B cell (primary cell): ENCODE data around the gene CHD5. TPM values are rescaled to one million over a fixed set of nuclear protein-coding genes. Genes with fewer than 3 reads are reported as not detected.

ENCODE experiments used
- ATAC-seq: fragments of 200-7000 bp; cut with Tn5 transposase; one replicate; pipeline ENCODE4 v1.10.0; 2021; ENCODE audit warnings: low read depth, mild to moderate bottlenecking, moderate number of reproducible peaks, moderate library complexity
- CTCF ChIA-PET: fragments of 350-600 bp; sonication (Branson Sonifier 250); formaldehyde crosslinking; loops from one replicate; lab custom pipeline; 2021; ENCODE audit warnings: antibody characterized with exemption, inconsistent platforms; lab: Charles Lee
- POLR2A ChIA-PET: fragments of 350-600 bp; sonication (Branson Sonifier 250); formaldehyde crosslinking; loops from one replicate; lab custom pipeline; 2021; ENCODE audit warnings: antibody characterized with exemption; lab: Charles Lee
- DNase-seq: peaks from one replicate; pipeline ENCODE4 v3.0.0; 2013
- H2AFZ ChIP-seq: 2 replicates; pipeline ENCODE4 v1.6.1; 2012; ENCODE audit warnings: mild to moderate bottlenecking, low read depth, low read length; ENCODE audit not compliant: insufficient read depth, poor library complexity, severe bottlenecking
- H3K27ac ChIP-seq, 2 donors: 1 replicate in 1 of 2; 2 replicates in 1 of 2; pipeline ENCODE4 v1.5.1; 2012 to 2013; ENCODE audit warnings: low read length in 2 of 2, mild to moderate bottlenecking in 2 of 2, moderate library complexity in 1 of 2
- H3K27me3 ChIP-seq, 4 experiments: fragments of 200-600 bp in 1 of 4; sonication (generic) in 1 of 4; replicated peaks in 1 of 4; 1 replicate in 2 of 4; 2 replicates in 2 of 4; pipeline versions ENCODE4 v1.6.1 to v1.7.0; 2013 to 2016; ENCODE audit warnings: low read length in 3 of 4, mild to moderate bottlenecking in 2 of 4, mixed read lengths in 1 of 4, moderate library complexity in 1 of 4; ENCODE audit not compliant: insufficient read depth in 4 of 4, control insufficient read depth in 3 of 4; ENCODE audit errors: control extremely low read depth in 1 of 4
- H3K36me3 ChIP-seq, 2 experiments: replicated peaks in 1 of 2; 1 replicate in 1 of 2; 2 replicates in 1 of 2; pipeline versions ENCODE4 v1.6.1 to v1.7.1; 2013; ENCODE audit warnings: low read length in 1 of 2; ENCODE audit not compliant: insufficient read depth in 2 of 2, control insufficient read depth in 1 of 2; ENCODE audit errors: control extremely low read depth in 1 of 2, extremely low read depth in 1 of 2
- H3K4me1 ChIP-seq, 2 donors: fragments of 200-600 bp in 1 of 2; sonication (generic) in 1 of 2; 1 replicate in 1 of 2; 2 replicates in 1 of 2; pipeline versions ENCODE4 v1.5.1 to v1.6.1; 2013 to 2017; ENCODE audit warnings: low read length in 2 of 2; ENCODE audit not compliant: control insufficient read depth in 2 of 2, insufficient read depth in 2 of 2
- H3K4me2 ChIP-seq: replicated peaks from 2 replicates; pipeline ENCODE3; 2012; ENCODE audit warnings: mild to moderate bottlenecking, low read depth, low read length; ENCODE audit not compliant: poor library complexity, severe bottlenecking
- H3K4me3 ChIP-seq, 5 experiments: fragments of 200-600 bp in 1 of 5; sonication (generic) in 1 of 5; 1 replicate in 3 of 5; 2 replicates in 2 of 5; pipeline versions ENCODE4 v1.5.1 to v1.7.0; 2011 to 2016; ENCODE audit warnings: low read length in 4 of 5, mild to moderate bottlenecking in 4 of 5, low read depth in 2 of 5, control low read depth in 1 of 5, moderate library complexity in 1 of 5; ENCODE audit not compliant: insufficient read depth in 1 of 5; ENCODE audit errors: control extremely low read depth in 1 of 5, extremely low read depth in 1 of 5
- H3K79me2 ChIP-seq: fragments of 200-600 bp; sonication (generic); one replicate; pipeline ENCODE4 v1.6.0; 2016; ENCODE audit warnings: low read length; ENCODE audit not compliant: control insufficient read depth, insufficient read depth
- H3K9ac ChIP-seq: fragments of 200-600 bp; sonication (generic); 2 replicates; pipeline ENCODE4 v1.6.1; 2017; ENCODE audit warnings: mild to moderate bottlenecking, low read length, moderate library complexity
- H3K9me3 ChIP-seq, 3 donors: one replicate each; pipeline versions ENCODE4 v1.6.1 to v1.7.1; 2013; ENCODE audit warnings: low read length in 2 of 3; ENCODE audit not compliant: control insufficient read depth in 2 of 3, insufficient read depth in 1 of 3; ENCODE audit errors: control extremely low read depth in 1 of 3
- H4K20me1 ChIP-seq: 2 replicates; pipeline ENCODE4 v1.6.0; 2012; ENCODE audit warnings: mild to moderate bottlenecking, low read length; ENCODE audit not compliant: insufficient read depth, control insufficient read depth, poor library complexity, severe bottlenecking
- H3K27ac Mint-ChIP-seq: one replicate; pipeline ENCODE4 v1.8.0; 2021; ENCODE audit warnings: mixed read lengths
- H3K27me3 Mint-ChIP-seq: one replicate; pipeline ENCODE4 v1.8.0; 2021; ENCODE audit warnings: mixed read lengths
- H3K4me1 Mint-ChIP-seq: one replicate; pipeline ENCODE4 v1.8.0; 2021; ENCODE audit warnings: mixed read lengths
- H3K4me3 Mint-ChIP-seq: one replicate; pipeline ENCODE4 v1.8.0; 2021; ENCODE audit warnings: mixed read lengths
- H3K9me3 Mint-ChIP-seq: one replicate; pipeline ENCODE4 v1.8.0; 2022; ENCODE audit warnings: mixed read lengths; ENCODE audit not compliant: insufficient read depth
- EZH2 ChIP-seq: IDR thresholded peaks from 2 replicates; pipeline ENCODE4 v1.6.1; 2012; ENCODE audit warnings: borderline replicate concordance, low read depth, mild to moderate bottlenecking, moderate library complexity, low read length; ENCODE audit not compliant: insufficient read depth, poor library complexity, severe bottlenecking
- WGBS: methylation state at CpG from one replicate; pipeline ENCODE4 v1.1.5; 2013; ENCODE audit warnings: missing lambda C conversion rate; ENCODE audit not compliant: insufficient coverage; 5-methylcytosine and 5-hydroxymethylcytosine counted together
- intact Hi-C: fragments of 100-400 bp; cut with micrococcal nuclease; formaldehyde crosslinking; loops from one replicate; pipeline ENCODE4 v1.10.0; 2022
- polyA plus RNA-seq: library from polyadenylated mRNA; depleted of rRNA; stranded (reverse); fragments of >200 nt; gene quantifications from 2 replicates; pipeline ENCODE4 v1.2.3, GENCODE V29; 2012
- total RNA-seq, 2 donors: library from RNA; stranded (reverse); fragments of 120-200 nt in 1 of 2; gene quantifications; 1 replicate in 1 of 2; 2 replicates in 1 of 2; pipeline versions ENCODE4 v1.2.3 to v1.2.4, GENCODE V29; 2013 to 2022
- TF ChIP-seq, protein P1 (sequence below): fragments of 200-600 bp; IDR thresholded peaks from one replicate; pipeline ENCODE4 v1.8.0; 2022; ENCODE audit warnings: antibody characterized with exemption, mild to moderate bottlenecking

CHD5 gene
- total and polyA plus RNA-seq, 2 donors (not counting 1 experiment from before 2014, with no cell fraction given) = 0.18 to 0.20 TPM

DNA sequence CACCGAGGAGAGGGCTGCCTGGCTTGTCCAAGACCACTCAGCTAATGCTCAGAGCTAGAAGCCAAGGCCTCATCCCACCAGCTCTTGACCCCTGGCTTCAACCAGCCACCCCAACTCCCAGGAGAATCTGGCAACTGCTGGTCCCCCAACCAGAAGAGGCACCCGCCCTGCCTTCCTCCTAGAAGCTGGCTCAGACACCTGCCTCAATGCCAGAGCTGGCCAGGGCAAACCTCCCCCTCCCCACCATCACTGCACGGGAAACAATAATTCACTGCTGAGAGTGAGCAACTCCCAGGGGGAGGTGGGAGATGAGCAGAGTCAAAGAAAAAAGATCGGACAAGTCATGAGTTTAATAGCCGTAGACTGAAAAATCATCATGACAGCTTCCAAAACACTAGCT is 3.3 kb downstream of the CHD5 start:
- Mint-ChIP-seq H3K9me3 (no peaks in the 10 kb centered on the region), H3K27me3 (peaks cover 35% of the 10 kb centered on the region), H3K4me1 (peaks cover 19% of the 10 kb centered on the region), H3K27ac (no peak overlapping the region), H3K4me3 (no peak overlapping the region)
- TF ChIP-seq EZH2 = no peak
- TF ChIP-seq, protein P1, sequence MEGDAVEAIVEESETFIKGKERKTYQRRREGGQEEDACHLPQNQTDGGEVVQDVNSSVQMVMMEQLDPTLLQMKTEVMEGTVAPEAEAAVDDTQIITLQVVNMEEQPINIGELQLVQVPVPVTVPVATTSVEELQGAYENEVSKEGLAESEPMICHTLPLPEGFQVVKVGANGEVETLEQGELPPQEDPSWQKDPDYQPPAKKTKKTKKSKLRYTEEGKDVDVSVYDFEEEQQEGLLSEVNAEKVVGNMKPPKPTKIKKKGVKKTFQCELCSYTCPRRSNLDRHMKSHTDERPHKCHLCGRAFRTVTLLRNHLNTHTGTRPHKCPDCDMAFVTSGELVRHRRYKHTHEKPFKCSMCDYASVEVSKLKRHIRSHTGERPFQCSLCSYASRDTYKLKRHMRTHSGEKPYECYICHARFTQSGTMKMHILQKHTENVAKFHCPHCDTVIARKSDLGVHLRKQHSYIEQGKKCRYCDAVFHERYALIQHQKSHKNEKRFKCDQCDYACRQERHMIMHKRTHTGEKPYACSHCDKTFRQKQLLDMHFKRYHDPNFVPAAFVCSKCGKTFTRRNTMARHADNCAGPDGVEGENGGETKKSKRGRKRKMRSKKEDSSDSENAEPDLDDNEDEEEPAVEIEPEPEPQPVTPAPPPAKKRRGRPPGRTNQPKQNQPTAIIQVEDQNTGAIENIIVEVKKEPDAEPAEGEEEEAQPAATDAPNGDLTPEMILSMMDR = no peak
- Histone ChIP-seq H4K20me1 (no peaks in the 10 kb centered on the region), H3K27ac (no peak overlapping the region), H3K4me2 (no peak overlapping the region), H3K27me3 (peaks cover 0 to 51% (median 17%) of the 10 kb centered on the region in 4 experiments), H3K79me2 (no peaks in the 10 kb centered on the region), H3K9me3 (peaks cover 0 to 4% (median 0%) of the 10 kb centered on the region in 3 donors), H3K36me3 (no peaks in the 10 kb centered on the region), H3K4me3 (no peak overlapping the region), H2AFZ (no peak overlapping the region), H3K9ac (no peak overlapping the region), H3K4me1 (peaks cover 18% of the 10 kb centered on the region in 2 donors)
- intact Hi-C loops = no loop called here
- no peak for DNase-seq
- 60% methylated on average over 1 of the region's 5 CpGs for WGBS
- no peak for ATAC-seq
- POLR2A ChIA-PET = no interaction called here
- CTCF ChIA-PET = no interaction called here

DNA sequence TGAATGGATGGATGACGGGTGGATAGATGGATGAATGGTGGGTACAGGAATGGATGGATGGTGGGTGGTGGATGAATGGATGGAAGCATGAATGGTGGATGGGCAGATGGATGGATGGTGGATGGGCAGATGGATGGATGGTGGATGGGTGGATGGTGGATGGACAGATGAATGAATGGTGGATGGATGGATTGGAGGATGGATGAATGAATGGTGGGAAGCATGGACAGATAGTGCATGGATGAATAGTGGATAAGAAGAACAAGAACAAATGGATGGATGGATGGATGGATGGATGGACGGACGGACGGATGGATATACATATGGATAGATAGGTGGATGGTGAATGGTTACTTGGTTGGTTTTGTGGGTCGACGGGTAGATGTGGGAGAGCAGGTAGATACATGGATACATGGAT is 4.7 kb downstream of the CHD5 start:
- Histone ChIP-seq H2AFZ (no peak overlapping the region), H3K9ac (no peak overlapping the region), H3K4me3 (no peak overlapping the region), H3K4me2 (no peak overlapping the region), H3K36me3 (no peaks in the 10 kb centered on the region), H3K4me1 (peaks cover 5 to 9% of the 10 kb centered on the region in 2 donors), H3K79me2 (no peaks in the 10 kb centered on the region), H3K27me3 (peaks cover 0 to 42% (median 12%) of the 10 kb centered on the region in 4 experiments), H3K27ac (no peak overlapping the region), H4K20me1 (no peaks in the 10 kb centered on the region), H3K9me3 (peaks cover 0 to 4% (median 0%) of the 10 kb centered on the region in 3 donors)
- intact Hi-C loops = no loop called here
- no peak overlapping the region for H3K4me3 Mint-ChIP-seq
- H3K9me3 Mint-ChIP-seq = no peaks in the 10 kb centered on the region
- ChIA-PET CTCF (no interaction called here), POLR2A (no interaction called here)
- H3K27me3 Mint-ChIP-seq = peaks cover 27% of the 10 kb centered on the region
- H3K27ac Mint-ChIP-seq = no peak overlapping the region
- ATAC-seq (no peak), DNase-seq (no peak)
- TF ChIP-seq, protein P1 = no peak
- TF ChIP-seq EZH2 = no peak
- WGBS = 85% methylated on average over 6 of the region's 6 CpGs
- peaks cover 6% of the 10 kb centered on the region for H3K4me1 Mint-ChIP-seq
